Amniotic stem cell (primary cell): ENCODE data around the gene MTHFD1.

Experiments used
- DNase-seq: peaks from one replicate; lab custom pipeline; 2025; lab: John Stamatoyannopoulos, UW

The MTHFD1 gene

DNA sequence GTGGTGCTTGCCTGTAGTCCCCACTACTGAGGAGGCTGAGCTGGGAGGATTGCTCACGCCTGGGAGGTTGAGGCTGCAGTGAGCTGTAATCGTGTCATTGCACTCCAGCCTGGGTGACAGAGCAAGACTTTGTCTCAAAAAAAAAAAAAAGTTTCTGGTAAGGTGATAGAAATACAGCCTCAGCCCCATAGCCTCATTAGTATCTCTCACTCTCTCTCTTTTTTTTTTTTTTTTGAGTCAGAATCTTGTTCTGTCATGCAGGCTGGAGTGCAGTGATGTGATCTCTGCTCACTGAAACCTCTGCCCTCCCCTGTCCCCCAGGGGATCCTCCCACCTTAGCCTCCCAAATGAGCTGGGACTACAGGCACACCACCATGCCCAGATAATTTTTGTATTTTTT lies 19.2 kb downstream of the MTHFD1 start:
- no peak for DNase-seq

DNA sequence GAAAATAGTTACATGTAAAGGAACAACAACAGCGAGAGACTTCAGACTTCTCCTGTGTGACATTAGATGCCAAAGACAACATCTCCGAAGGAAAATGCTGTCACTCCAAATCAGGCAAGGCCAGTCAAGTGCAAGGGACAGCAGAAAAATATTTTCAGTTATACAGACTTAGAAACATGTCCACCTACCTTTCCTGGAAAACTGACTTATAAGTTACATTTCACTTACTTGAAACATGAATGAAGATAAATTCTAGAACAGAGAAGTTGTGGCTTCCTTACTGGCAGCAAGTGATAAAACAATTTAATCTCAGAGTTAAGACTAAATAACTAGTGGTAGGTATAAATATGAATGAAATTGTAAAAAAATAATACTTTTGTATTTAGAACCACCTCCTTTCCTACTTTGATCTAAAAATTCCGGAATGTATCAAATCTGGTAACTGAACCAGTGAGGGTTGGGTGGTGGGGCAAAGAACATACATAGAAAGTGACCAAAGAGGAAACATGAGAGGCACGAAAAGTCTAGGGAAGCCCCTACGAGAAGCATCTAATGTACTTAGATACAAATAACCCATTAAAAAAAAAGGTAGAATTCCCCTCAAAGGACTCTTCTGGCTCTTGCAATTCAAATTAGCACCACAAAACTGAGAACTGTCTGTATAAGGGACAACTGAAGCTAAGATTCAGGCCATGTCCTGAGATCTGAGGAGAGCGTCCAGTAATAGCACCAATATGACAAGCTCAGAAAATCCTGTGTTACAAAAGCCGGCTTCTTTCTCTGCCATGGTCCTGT lies 21.2 kb downstream of the MTHFD1 start:
- DNase-seq = no peak

DNA sequence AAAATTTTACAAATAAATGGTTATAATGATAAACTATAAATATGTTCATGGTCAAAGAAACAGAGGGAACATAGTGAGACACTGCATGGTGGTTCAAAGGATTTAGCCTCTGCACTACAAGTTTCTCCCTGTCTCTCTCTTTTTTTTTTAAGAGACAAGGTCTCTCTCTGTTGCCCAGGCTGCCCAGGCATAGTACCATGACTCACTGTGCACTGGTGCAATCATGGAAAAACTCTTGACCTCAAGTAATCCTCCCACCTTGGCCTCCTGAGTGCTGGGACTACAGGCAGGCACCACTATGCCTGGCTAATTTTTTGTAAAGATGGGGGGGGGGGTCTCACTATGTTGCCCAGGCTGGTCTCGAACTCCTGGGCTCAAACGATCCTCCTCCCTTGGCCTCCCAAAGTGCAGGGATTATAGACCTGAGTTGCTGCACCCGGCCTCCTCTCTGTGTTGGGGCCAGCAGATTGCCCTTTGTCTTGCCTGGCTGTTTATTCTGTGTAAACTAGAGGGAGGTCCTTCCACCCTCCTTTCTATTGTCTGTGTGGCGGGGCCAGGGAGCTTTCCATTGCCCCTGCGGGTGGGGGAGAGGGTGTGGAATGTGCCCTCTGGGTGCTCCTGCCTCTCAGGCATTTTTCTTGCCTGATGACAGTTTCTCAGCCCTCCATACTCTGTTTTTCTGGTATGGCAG lies 22.1 kb downstream of the MTHFD1 start:
- no peak for DNase-seq

DNA sequence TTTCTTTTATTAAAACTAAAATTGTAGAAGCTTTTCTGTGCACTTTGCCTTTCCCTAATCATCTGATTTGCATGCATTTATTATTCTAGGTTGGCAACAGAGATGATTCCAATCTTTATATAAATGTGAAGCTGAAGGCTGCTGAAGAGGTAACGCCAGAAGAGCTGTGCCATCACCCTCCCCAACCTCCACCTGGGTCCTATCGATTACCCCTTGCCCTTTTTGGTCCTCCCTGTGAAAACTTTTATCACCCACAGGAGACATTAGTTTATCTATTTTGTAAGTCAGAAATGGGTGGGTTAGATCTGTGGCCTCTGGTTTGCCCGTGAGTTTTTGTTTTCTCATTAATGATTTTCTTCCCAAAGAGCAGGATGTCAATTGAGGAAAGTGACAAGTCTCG lies 22.8 kb downstream of the MTHFD1 start:
- DNase-seq = no peak

DNA sequence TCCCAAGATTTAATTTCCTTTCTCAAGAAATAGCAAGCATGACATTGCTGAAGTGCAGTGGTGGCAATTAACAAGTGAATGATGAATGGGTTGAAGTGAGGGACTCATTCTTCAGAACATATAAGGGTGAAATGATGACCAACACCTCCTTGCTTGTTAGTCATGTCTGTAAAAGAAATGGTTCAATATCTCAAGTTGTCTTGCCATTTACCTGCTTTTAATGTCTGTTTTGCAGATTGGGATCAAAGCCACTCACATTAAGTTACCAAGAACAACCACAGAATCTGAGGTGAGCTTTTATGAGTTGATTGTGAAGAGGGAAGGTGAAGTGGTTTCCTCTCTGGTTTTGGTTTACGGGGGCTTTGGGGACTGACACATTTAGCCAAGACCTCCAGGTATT lies 24.1 kb downstream of the MTHFD1 start:
- DNase-seq = no peak

DNA sequence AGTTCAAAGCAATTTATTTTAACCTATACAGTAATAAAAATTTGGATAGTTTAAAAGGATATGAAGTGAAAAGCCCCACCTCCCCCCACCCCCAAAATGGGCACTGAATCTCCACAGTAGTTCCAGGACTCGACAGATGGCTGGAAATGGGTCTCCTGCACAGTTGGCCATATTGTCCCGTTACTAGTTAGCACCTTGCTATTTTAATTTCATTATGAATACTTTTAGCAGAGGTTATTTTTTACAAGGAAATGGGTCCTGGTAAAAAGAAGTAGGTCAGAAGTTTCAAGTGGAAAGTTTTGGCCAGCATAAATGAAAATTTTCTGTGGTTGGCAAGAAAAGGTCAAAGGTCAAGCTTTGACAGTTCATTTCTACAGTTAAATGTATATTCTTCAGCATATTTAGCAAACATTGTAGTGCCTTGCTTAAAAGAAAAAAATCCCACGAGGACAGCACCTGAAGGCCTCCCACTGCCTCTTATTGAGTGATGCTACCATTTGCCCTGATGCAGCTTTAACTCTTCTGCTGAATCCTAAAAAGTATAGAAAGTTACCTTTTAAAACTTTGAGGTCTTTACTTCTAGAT lies 28.3 kb downstream of the MTHFD1 start:
- DNase-seq = no peak

DNA sequence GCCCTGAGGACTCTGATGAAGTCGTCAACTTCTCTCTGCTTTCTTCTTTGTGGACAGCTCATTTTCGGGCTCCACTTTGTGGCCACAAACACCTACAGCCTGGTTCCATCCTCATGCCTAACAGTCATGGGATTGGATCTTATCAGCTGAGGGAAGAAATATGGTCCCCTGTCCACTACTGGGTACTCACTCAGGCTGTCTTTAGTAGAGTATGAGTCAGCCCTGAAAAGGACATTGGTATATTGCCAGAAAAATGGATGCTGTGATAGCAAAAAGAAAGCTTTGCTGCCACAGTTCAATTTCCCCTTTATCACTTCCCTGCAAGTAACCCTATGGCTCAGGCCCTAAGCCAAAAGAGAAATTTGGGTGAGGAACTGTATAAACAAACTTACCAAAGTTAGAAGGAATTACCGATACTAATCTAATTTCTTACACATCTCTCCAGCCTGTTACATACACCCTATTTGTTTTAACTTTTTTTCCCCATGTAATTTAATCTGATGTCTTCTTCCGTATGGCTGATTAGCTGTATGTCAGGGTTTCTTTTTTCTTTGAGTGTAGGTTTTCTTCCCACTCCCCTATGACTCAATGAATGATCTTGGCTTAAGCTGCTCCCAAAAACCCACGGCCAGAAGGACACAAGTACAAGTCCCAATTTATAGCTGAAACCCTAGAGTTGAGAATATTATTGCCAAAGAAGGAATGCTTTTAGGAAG lies 29.1 kb downstream of the MTHFD1 start:
- DNase-seq = peak; percentile 16

DNA sequence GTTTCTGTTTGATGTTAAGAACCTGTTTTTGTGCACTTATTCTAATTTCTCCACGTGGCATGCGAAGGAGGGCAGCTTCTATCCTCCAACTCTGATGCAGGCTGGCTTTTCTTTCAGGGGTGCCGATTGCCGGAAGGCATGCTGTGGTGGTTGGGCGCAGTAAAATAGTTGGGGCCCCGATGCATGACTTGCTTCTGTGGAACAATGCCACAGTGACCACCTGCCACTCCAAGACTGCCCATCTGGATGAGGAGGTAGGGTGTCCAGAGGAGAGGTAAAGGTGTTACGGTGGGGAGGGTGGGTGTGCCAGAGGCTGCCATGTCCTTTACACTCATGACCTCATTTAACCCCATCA lies 29.6 kb downstream of the MTHFD1 start:
- DNase-seq = no peak

DNA sequence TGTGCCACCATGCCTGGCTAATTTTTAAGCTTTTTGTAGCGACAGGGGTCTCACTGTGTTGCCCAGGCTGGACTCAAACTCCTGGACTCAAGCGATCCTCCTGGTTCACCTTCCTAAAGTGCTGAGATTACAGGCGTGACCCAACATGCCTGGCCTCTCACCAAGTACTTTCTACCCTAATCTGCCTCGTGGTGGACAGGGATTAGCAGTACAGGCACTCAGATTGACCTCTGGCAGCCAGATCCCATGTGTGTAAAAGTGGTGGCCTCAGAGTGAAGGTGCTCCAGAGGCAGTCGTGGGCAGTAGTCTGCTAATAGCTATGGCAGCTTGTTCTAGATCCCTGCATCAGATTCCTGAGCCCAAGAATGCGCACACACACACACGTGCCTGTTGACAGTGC lies 30.9 kb downstream of the MTHFD1 start:
- no peak for DNase-seq

DNA sequence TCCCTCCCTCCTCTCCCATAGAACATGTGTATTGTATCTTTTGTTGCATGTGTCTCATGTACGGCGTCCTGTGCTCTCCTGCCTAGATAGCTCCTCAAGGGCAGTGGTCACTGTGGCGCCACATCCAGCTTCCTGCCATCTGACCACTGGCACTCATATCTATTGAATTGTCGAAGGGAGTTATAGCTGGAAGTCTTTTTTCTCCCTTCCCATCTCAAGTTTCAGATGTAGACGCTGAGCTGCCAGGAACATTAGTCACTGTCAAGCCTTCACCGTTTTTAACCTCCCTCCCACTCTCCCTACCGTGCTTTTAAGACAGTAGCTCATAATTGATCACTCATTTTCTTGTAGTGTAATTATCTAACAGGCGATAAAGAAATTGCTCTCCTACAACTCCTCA lies 33.0 kb downstream of the MTHFD1 start:
- peak; percentile 32 for DNase-seq

DNA sequence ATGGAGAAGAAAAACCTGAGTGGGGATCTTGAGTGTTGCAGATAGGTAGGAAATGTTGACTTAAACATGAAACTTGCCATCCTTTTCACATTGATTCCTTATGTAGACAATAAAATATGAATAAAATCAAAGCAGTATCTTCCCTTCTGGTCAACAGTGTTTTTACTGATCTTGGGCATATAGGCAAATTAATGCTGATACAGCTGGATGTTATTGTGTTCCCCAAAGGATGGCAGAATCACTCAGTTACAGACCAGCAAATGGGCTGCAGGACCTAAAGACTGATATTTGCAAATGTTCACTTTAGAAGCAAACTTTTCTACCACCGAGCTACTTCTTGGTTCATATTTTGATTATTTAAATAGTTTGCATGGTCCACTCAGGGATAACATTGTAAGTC lies 33.9 kb downstream of the MTHFD1 start:
- DNase-seq = no peak

DNA sequence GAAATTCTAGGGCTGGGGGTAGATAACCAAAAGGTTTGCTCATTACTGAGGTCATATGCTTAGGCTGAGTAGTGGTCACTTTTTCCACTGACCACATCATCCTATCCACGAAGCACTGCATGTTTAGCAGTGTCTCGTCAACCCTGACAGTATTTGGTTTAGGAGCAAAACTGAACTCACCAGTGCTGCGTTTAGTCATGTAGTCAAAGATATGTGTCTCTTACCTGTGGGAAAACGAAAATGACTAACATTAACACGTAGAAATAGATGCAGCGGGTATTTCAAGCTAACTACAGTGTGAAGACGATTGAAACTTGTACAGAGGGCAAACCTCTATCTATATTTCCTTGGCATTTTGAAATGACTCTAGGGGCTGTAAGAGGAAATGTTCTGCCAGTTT lies 34.6 kb downstream of the MTHFD1 start:
- no peak for DNase-seq

DNA sequence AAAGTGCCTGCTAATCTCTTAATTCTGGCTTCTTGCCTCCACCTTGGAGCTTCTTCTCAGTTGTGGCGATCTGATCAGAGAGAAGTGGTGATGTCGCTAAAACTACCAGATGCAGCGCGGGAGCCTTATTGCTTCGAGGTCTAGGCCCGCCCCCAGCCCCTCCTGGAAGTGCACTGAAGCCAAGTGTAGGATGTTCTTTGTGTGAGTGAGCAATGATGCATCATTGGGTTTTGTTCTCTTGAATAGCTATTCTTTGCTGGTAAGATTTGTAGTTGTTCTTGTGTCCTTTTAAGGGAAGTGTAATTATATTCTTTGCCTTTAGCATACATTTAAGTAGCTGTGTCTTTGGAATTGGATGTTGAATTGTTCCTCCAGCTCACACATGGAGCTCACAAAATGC lies 35.8 kb downstream of the MTHFD1 start:
- no peak for DNase-seq

DNA sequence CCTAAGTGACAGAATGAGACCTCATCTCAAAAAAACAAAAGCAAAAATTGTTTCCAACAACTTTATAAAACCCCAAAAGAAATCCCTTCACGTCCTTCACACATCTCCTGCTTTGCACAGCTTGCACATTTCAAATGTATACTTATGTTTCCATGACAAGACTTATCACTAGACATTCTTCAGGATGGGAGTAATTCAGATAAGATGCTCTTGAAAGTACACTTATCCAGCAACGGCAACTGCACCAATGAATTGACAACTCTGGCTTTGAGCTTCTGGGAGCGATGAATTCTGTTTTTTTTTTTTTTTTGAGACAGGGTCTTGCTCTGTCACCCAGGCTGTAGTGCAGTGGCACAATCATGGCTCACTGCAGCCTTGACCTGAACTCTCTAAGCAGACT lies 46.4 kb downstream of the MTHFD1 start:
- no peak for DNase-seq

DNA sequence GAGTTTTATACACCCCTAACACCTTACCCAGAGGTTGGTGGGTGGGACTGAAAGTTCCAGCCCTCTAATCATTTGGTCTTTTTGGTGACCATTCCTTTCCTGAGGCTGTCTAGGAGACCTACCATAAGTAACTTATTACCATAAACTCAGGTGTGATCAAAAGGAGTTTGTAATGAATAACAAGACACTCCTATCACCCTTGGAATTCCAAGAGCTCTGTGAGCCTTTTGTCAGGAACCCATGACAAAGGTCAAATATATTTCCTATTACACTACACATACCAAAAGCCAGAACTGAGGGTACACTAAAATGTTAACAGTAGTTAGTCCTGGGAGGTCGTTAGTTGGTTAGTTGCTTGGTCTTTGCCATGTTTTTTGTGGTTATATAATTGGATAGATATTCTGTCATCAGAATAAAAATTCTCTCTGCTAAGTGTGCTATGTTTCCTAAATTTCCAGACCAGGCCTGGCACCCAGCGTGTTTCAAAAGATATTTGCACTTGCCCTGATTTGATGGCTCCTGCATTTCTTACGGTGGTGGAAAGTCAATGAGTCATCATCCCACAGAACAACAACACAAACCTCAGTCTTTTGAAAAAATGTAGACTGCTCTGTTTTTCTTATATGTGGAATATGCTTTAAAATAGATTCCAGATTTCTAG lies 50.2 kb downstream of the MTHFD1 start:
- peak; percentile 81 for DNase-seq

DNA sequence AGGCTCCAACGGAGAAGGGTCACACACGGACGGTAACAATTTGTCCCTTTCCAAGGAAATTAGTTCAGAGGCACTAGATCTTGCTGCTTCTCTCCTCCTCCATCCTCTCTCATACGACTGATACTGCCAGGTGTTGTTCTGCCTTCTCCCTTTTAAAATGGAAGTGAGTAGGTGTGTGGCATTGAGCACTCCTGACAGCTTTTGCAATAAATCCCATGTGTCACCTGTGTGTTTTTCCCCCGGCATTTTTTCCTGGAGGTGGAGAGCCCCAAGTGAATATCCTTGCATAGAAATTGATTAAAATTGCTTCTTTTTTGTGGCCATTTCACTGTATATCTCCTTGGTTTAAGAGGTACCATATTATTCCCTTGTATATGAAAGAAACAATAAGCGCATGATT lies 51.0 kb downstream of the MTHFD1 start:
- DNase-seq = no peak

DNA sequence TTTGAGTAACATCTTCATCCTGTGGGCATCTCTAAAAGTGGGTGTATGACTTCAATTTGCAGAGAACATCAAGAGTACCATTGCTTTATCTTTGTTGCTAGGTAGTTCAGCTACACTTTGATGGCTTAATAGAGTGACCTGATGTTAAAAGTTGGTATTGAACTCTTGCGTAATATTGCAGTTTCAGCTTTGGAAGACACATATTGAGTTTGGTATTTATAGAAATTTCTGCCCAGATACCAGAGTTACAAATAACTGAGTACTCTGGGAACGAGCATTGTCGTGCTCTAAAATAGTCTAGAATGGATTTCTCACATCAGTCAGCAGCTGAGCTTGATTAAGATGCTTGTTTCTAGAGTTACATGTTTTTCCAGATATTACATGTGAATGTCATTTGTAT lies 52.3 kb downstream of the MTHFD1 start:
- no peak for DNase-seq

DNA sequence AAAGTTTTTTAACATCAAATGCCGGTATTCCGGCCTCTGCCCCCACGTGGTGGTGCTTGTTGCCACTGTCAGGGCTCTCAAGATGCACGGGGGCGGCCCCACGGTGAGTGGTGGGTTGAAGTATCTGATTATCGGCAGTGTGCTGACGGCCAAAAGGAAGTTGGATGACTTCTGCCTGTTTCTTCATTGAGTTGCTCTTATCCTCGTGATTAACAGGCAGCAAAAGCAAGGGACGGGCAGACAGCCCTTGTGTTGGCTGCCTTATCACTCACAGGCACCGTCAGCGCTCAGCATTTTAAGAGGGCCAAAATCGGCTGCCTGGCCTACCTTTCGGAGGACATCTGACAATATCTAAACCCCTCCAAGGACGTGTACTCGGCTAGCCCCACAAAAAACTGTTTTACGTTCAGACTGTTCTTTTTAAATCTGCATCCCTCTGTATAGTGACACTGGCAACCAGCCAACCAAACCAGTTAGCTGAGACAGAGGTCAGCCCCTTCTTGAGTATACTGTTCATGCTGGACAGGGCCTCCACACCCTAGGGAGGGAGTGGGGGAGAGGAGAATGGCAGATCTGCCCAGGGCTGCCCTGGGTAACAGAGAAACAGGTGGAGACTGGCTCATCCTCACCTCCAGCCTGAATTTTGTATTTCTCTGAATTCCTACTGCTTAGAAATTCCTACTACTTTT lies 54.3 kb downstream of the MTHFD1 start:
- DNase-seq = no peak

DNA sequence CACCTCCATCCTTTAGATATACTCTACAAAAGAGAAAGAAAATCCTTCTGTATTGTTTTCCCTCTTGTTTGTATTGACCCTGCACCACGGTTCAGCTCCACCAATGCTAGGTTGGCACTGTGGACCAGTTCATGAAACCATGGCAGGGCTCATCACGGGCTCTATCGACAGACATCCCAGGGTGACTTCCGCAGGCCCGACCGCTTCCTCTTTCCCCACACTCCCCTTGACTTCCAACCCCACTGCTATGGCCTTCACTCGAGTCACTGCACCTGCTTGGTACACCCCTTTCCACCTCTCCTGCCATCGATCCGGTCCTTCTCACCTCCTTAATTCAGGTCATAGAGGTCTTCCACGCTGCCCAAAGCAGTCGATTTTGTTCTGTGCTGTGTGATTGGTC lies 56.0 kb downstream of the MTHFD1 start:
- no peak for DNase-seq

DNA sequence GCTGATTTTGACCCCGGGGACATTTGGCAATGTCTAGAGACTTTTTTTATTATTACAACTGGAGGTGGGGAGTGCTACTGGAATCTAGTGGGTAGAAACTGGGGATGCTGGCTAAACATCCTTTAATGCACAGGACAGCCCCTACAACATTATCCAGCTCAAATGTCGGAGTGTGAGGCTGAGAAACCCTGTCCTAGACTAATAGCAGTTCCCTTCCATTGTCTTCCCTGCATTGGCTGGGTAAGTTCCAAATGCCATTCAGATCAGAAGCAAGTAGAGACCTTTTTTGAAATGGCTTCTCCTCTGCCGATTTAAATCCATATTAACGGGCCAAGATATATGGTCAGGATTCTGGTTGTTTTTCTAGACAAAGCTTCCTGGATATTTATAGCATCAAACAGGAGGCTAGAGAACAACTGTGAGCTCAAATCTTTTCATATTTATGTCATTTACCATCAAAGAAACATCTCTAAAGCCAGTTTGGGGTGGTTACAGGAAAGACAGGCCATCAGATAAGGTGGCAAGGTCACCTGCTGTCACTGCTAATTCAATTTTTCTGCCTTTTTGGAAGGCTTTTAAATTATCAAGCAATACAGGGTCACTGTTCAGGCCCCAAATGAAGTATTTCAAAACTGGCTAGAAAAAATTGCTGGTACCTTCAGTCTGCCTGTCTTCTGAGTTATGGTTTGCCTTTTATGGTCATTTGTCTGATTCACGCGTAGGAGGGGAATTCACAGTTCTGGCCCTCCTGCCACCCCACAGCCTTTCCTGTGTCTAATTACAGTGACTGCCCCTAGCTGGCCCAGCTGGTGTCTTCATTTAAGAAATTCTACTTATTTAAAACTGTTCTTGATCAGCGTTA lies 57.1 kb downstream of the MTHFD1 start:
- peak; percentile 70 for DNase-seq
